Measurements from ENCODE around the gene OR2S2.

- TF ChIP-seq POLR2AphosphoS5 (IDR thresholded peaks at IDR 0.05; ENCODE audit: borderline replicate concordance, low read depth, low read length) (no peak), EZH2 (IDR thresholded peaks at IDR 0.05) (no peak)
These were observed 40.4 kb upstream of the OR2S2 start for GRCh38 chr9:35998333-35998732.

Measured in SK-N-MC (cell line).